Uterus (tissue), 4 donors: Measurements from ENCODE around the gene UMODL1. TPM values are rescaled to one million over a fixed set of nuclear protein-coding genes. Genes with fewer than 3 reads are reported as not detected.

Source experiments
- DNase-seq, 2 donors: peaks; one replicate each; pipeline ENCODE4 v3.0.0-alpha.2; 2019 to 2020
- H3K27ac ChIP-seq, 2 donors: fragments of 200-600 bp; sonication (generic); 1 replicate in 1 of 2; 2 replicates in 1 of 2; pipeline ENCODE4 v1.5.1; 2016 to 2018
- H3K27me3 ChIP-seq, 2 donors: fragments of 200-600 bp; sonication (generic); one replicate each; pipeline ENCODE4 v1.5.1; 2018 to 2019; ENCODE audit warnings: control low read depth in 1 of 2
- H3K36me3 ChIP-seq, 2 donors: fragments of 200-600 bp; sonication (generic); one replicate each; pipeline ENCODE4 v1.5.1; 2019; ENCODE audit warnings: control low read depth in 1 of 2
- H3K4me1 ChIP-seq, 2 donors: fragments of 200-600 bp; sonication (generic); one replicate each; pipeline ENCODE4 v1.5.1; 2018 to 2019; ENCODE audit warnings: control low read depth in 1 of 2
- H3K4me3 ChIP-seq, 2 donors: fragments of 200-600 bp; sonication (generic); 1 replicate in 1 of 2; 2 replicates in 1 of 2; pipeline ENCODE4 v1.5.1; 2018 to 2019; ENCODE audit warnings: mild to moderate bottlenecking in 1 of 2
- H3K9me3 ChIP-seq, 2 donors: fragments of 200-600 bp; sonication (generic); one replicate each; pipeline ENCODE4 v1.5.1; 2019; ENCODE audit warnings: control low read depth in 1 of 2
- CTCF ChIP-seq, 4 experiments: fragments of 200-600 bp in 2 of 4; fragments of 450-650 bp in 2 of 4; sonication (generic) in 2 of 4; IDR thresholded peaks; one replicate each; pipeline ENCODE4 v1.5.1; 2016 to 2019; ENCODE audit warnings: antibody characterized with exemption in 4 of 4, mild to moderate bottlenecking in 2 of 4, moderate library complexity in 1 of 4
- POLR2A ChIP-seq, 2 donors: fragments of 450-650 bp; IDR thresholded peaks; one replicate each; pipeline ENCODE4 v1.6.1; 2016; ENCODE audit warnings: antibody characterized with exemption in 2 of 2, mild to moderate bottlenecking in 1 of 2, moderate library complexity in 1 of 2
- intact Hi-C: fragments of 100-400 bp; cut with DNase I; formaldehyde crosslinking; loops from one replicate; pipeline ENCODE4 v1.15.1; 2023; ENCODE audit warnings: low total_unique reads
- total RNA-seq, 4 donors: library from RNA; depleted of rRNA in 3 of 4; stranded (reverse); fragments of >200 nt in 3 of 4; gene quantifications; one replicate each; pipeline versions ENCODE4 v1.1.0 to v1.2.4, GENCODE V29; 2014 to 2023
- donor health status: DM: yes; HTN: yes; CAD: no.

The UMODL1 gene
- total RNA-seq, 4 donors from 2014 or later, result not detected

- Histone ChIP-seq H3K27me3 (no peaks in the 10 kb centered on the region), H3K9me3 (no peaks in the 10 kb centered on the region), H3K36me3 (no peaks in the 10 kb centered on the region), H3K4me3 (no peak overlapping the region), H3K27ac (no peak overlapping the region), H3K4me1 (no peaks in the 10 kb centered on the region)
- no peak for TF ChIP-seq POLR2A (IDR thresholded peaks at IDR 0.05)
- no peak for TF ChIP-seq CTCF (IDR thresholded peaks at IDR 0.05)
- intact Hi-C loops, result no loop called here
- DNase-seq, result no peak
Observed at GRCh38 chr21:42059141-42059540, 12.0 kb upstream of the UMODL1 start.

GRCh38 chr21:42059721-42060120 lies 11.4 kb upstream of the UMODL1 start:
- Histone ChIP-seq H3K9me3 (no peaks in the 10 kb centered on the region), H3K4me3 (no peak overlapping the region), H3K36me3 (no peaks in the 10 kb centered on the region), H3K4me1 (no peaks in the 10 kb centered on the region), H3K27me3 (no peaks in the 10 kb centered on the region), H3K27ac (no peak overlapping the region)
- no peak for DNase-seq
- TF ChIP-seq CTCF (IDR thresholded peaks at IDR 0.05) (no peak), POLR2A (IDR thresholded peaks at IDR 0.05) (no peak)
- intact Hi-C loops, result no loop called here

GRCh38 chr21:42060166-42060565 lies 11.0 kb upstream of the UMODL1 start:
- Histone ChIP-seq H3K4me1 (no peaks in the 10 kb centered on the region), H3K4me3 (no peak overlapping the region), H3K9me3 (no peaks in the 10 kb centered on the region), H3K27ac (no peak overlapping the region), H3K27me3 (no peaks in the 10 kb centered on the region), H3K36me3 (no peaks in the 10 kb centered on the region)
- TF ChIP-seq POLR2A (IDR thresholded peaks at IDR 0.05), result no peak
- TF ChIP-seq CTCF (IDR thresholded peaks at IDR 0.05), result no peak
- intact Hi-C loops, result no loop called here
- no peak for DNase-seq

- no peak for DNase-seq
- Histone ChIP-seq H3K9me3 (no peaks in the 10 kb centered on the region), H3K4me1 (no peaks in the 10 kb centered on the region), H3K4me3 (no peak overlapping the region), H3K36me3 (no peaks in the 10 kb centered on the region), H3K27me3 (no peaks in the 10 kb centered on the region), H3K27ac (no peak overlapping the region)
- TF ChIP-seq CTCF (IDR thresholded peaks at IDR 0.05), result no peak
- TF ChIP-seq POLR2A (IDR thresholded peaks at IDR 0.05), result no peak
- intact Hi-C loops, result no loop called here
Observed at GRCh38 chr21:42061195-42061985, 9.7 kb upstream of the UMODL1 start.

- Histone ChIP-seq H3K27ac (no peak overlapping the region), H3K9me3 (no peaks in the 10 kb centered on the region), H3K4me1 (no peaks in the 10 kb centered on the region), H3K27me3 (no peaks in the 10 kb centered on the region), H3K4me3 (no peak overlapping the region), H3K36me3 (no peaks in the 10 kb centered on the region)
- no peak for DNase-seq
- TF ChIP-seq POLR2A (IDR thresholded peaks at IDR 0.05), result no peak
- TF ChIP-seq CTCF (IDR thresholded peaks at IDR 0.05), result no peak
- intact Hi-C loops, result no loop called here
Observed at GRCh38 chr21:42061986-42062235, 9.2 kb upstream of the UMODL1 start.
